Subcutaneous abdominal adipose tissue (tissue), 5 donors: ENCODE data around the gene RMDN3.

Experiments used
- H3K27ac ChIP-seq: one replicate; pipeline ENCODE4 v1.7.0; 2013; ENCODE audit warnings: low read depth, mild to moderate bottlenecking, inconsistent platforms, low read length, moderate library complexity
- H3K27me3 ChIP-seq, 5 donors: one replicate each; pipeline ENCODE4 v1.7.0; 2013; ENCODE audit warnings: low read length in 5 of 5, inconsistent platforms in 1 of 5; ENCODE audit not compliant: control insufficient read depth in 5 of 5, insufficient read depth in 4 of 5
- H3K36me3 ChIP-seq, 5 donors: one replicate each; pipeline ENCODE4 v1.7.0; 2013; ENCODE audit warnings: low read length in 5 of 5; ENCODE audit not compliant: control insufficient read depth in 5 of 5, insufficient read depth in 5 of 5
- H3K4me1 ChIP-seq, 5 donors: one replicate each; pipeline ENCODE4 v1.7.0; 2013; ENCODE audit warnings: low read length in 5 of 5, mild to moderate bottlenecking in 3 of 5, moderate library complexity in 1 of 5; ENCODE audit not compliant: control insufficient read depth in 5 of 5, insufficient read depth in 5 of 5
- H3K4me3 ChIP-seq, 5 donors: one replicate each; pipeline ENCODE4 v1.7.0; 2013; ENCODE audit warnings: low read length in 5 of 5, low read depth in 1 of 5
- H3K9ac ChIP-seq, 5 donors: one replicate each; pipeline ENCODE4 v1.7.0; 2013; ENCODE audit warnings: low read length in 5 of 5, mild to moderate bottlenecking in 4 of 5, moderate library complexity in 3 of 5
- H3K9me3 ChIP-seq, 5 donors: one replicate each; pipeline ENCODE4 v1.7.0; 2013; ENCODE audit warnings: low read length in 5 of 5; ENCODE audit not compliant: control insufficient read depth in 5 of 5
- donor health status: healthy.
- donor health status: healthy.
- donor health status: healthy.
- donor health status: healthy.
- donor health status: healthy.

The RMDN3 gene

DNA sequence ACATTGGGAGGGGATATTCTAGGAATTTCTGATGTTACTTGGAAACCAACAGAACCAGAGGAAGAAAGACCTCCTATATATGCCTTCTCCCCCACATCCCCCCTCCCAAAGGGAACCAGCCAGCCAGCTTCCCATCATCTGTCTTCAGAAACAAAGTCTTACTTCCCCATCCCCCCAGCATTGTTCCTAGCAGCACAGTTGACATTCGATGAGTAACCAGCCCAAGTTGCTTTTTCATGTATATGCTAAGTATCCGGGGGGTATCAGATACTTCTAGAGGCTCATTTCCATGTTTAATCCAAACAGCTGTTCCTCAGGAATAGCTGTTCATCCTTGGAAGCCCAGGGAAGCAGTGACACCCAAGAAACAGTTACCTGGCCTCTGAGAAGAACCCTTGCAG, 16.0 kb downstream of the RMDN3 start:
- Histone ChIP-seq H3K27ac (no peak overlapping the region), H3K9ac (no peak overlapping the region), H3K9me3 (no peaks in the 10 kb centered on the region), H3K36me3 (peaks cover 26 to 81% (median 64%) of the 10 kb centered on the region in 5 donors), H3K27me3 (no peaks in the 10 kb centered on the region), H3K4me1 (peaks cover 0 to 16% (median 7%) of the 10 kb centered on the region in 5 donors), H3K4me3 (no peak overlapping the region)

DNA sequence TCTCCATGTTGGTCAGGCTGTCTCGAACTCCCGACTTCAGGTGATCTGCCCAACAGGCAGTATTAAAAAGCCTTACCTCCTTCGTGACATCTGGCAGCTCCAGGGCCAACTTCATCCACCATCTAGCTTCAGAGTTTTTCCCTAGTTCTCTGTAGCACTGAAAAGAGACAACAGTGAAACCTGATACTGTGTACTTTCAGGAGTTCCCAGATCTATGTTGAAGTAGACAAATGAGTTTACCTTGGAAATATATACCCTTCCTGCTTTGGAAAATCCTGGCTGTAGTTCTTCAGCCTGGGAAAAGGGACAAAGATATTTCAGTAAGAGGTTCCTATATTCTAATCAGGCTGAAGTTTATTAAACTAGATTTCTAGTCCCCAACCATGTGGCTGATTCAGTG, 18.0 kb downstream of the RMDN3 start:
- Histone ChIP-seq H3K9ac (no peak overlapping the region), H3K27me3 (no peaks in the 10 kb centered on the region), H3K36me3 (peaks cover 26 to 66% (median 59%) of the 10 kb centered on the region in 5 donors), H3K4me3 (no peak overlapping the region), H3K9me3 (no peaks in the 10 kb centered on the region), H3K27ac (no peak overlapping the region), H3K4me1 (peaks cover 0 to 7% (median 0%) of the 10 kb centered on the region in 5 donors)

- no peak overlapping the region for H3K4me3 ChIP-seq
- H3K9me3 ChIP-seq: no peaks in the 10 kb centered on the region
- no peaks in the 10 kb centered on the region for H3K27me3 ChIP-seq
These were observed 18.5 kb downstream of the RMDN3 start for GRCh38 chr15:40736575-40736974.

DNA sequence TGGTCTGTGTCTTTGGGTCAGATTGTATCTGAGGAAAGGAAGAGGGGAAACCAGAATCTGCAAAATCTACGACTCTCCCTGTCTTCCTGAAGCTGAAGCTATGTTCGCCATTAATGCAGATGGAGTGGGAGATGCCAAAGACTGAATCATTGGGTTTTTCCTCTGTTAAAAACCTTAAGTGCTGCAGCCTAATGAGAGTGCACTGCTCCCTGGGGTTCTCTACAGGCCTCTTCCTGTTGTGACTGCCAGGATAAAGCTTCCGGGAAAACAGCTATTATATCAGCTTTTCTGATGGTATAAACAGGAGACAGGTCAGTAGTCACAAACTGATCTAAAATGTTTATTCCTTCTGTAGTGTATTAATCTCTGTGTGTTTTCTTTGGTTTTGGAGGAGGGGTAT, 24.0 kb downstream of the RMDN3 start:
- peak overlapping the region; percentile 35 for H3K27ac ChIP-seq
- H3K27me3 ChIP-seq: no peaks in the 10 kb centered on the region
- no peaks in the 10 kb centered on the region for H3K9me3 ChIP-seq
- no peak overlapping the region for H3K4me3 ChIP-seq
- H3K4me1 ChIP-seq: peaks cover 0 to 15% (median 0%) of the 10 kb centered on the region in 5 donors
- H3K9ac ChIP-seq: peak overlapping the region in 1 of 5 donors; percentile 6
- peaks cover 7 to 27% (median 21%) of the 10 kb centered on the region in 5 donors for H3K36me3 ChIP-seq

More at GRCh38 chr15:40736575-40736974, 18.5 kb downstream of the RMDN3 start:
- Histone ChIP-seq H3K36me3 (peaks cover 26 to 68% (median 59%) of the 10 kb centered on the region in 5 donors), H3K9ac (no peak overlapping the region), H3K27ac (no peak overlapping the region), H3K4me1 (peaks cover 0 to 7% (median 0%) of the 10 kb centered on the region in 5 donors)

GRCh38 chr15:40723919-40724318, 31.1 kb downstream of the RMDN3 start:
- no peak overlapping the region for H3K4me3 ChIP-seq

DNA sequence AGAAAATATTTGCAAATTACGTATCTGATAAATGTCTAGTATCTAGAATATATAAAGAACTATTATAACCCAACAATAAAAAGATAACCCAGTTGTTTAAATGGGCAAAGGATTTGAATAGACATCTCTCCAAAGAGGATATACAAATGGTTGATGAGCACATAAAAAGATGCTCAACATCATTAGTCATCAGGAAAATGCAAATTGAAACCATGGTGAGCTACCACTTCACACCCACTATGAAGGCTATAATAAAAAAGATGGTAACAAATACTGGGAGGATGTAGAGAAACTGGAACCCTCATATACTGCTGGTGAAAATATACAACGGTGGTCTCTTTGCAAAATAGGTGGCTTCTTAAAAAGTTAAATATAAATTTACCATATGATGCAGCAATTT, 32.1 kb downstream of the RMDN3 start:
- H3K9me3 ChIP-seq: no peaks in the 10 kb centered on the region
- H3K9ac ChIP-seq: no peak overlapping the region
- no peak overlapping the region for H3K4me3 ChIP-seq
- H3K4me1 ChIP-seq: no peaks in the 10 kb centered on the region
- no peak overlapping the region for H3K27ac ChIP-seq
- H3K36me3 ChIP-seq: no peaks in the 10 kb centered on the region
- H3K27me3 ChIP-seq: no peaks in the 10 kb centered on the region

More at GRCh38 chr15:40723919-40724318, 31.1 kb downstream of the RMDN3 start:
- no peaks in the 10 kb centered on the region for H3K4me1 ChIP-seq
- H3K27me3 ChIP-seq: no peaks in the 10 kb centered on the region
- no peak overlapping the region for H3K9ac ChIP-seq
- no peak overlapping the region for H3K27ac ChIP-seq
- H3K36me3 ChIP-seq: no peaks in the 10 kb centered on the region
- H3K9me3 ChIP-seq: no peaks in the 10 kb centered on the region

DNA sequence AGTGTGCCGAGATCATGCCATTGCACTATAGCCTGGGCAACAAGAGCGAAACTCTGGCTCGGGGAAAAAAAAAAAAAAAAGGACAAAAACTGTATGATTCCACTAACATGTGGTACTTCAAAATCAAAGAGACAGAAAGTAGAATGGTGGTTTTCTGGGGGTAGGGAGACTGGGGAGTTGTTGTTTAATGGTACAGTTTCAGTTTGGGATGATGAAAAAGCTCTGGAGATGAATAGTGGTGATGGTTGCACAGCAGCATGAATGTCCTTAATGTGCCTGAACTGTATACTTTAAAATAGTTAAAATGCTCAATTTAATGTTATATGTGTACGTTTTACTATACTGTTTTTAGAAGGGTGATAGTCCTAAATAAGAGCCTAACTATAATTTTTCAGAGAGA, 32.7 kb downstream of the RMDN3 start:
- Histone ChIP-seq H3K4me3 (no peak overlapping the region), H3K4me1 (no peaks in the 10 kb centered on the region), H3K27ac (no peak overlapping the region), H3K27me3 (no peaks in the 10 kb centered on the region), H3K9me3 (no peaks in the 10 kb centered on the region), H3K36me3 (no peaks in the 10 kb centered on the region), H3K9ac (no peak overlapping the region)

DNA sequence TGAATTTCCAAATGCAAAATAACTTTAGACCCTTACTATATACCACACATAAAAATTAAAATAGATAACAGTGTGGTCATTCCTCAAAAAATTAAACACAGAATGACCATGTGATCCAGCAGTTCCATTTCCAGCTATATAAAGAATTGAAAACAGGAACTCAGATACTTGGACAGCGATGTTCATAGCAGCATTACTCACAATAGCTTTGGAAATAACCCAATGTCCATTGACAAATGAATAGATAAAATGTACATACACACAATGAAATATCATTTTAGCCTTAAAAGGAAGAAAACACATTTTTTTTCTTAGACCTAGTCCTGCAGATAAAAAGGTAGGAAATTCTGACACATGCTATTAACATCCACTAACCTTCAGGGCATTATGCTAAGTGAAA, 33.4 kb downstream of the RMDN3 start:
- no peak overlapping the region for H3K9ac ChIP-seq
- no peaks in the 10 kb centered on the region for H3K36me3 ChIP-seq
- H3K9me3 ChIP-seq: no peaks in the 10 kb centered on the region
- H3K4me3 ChIP-seq: no peak overlapping the region
- no peak overlapping the region for H3K27ac ChIP-seq
- no peaks in the 10 kb centered on the region for H3K27me3 ChIP-seq
- no peaks in the 10 kb centered on the region for H3K4me1 ChIP-seq

GRCh38 chr15:40716165-40716564, 38.9 kb downstream of the RMDN3 start:
- H3K4me3 ChIP-seq: no peak overlapping the region
- no peak overlapping the region for H3K27ac ChIP-seq
- no peak overlapping the region for H3K9ac ChIP-seq
- no peaks in the 10 kb centered on the region for H3K36me3 ChIP-seq
- H3K9me3 ChIP-seq: no peaks in the 10 kb centered on the region
- H3K27me3 ChIP-seq: no peaks in the 10 kb centered on the region
- H3K4me1 ChIP-seq: no peaks in the 10 kb centered on the region

- Histone ChIP-seq H3K9ac (no peak overlapping the region), H3K9me3 (no peaks in the 10 kb centered on the region), H3K27me3 (no peaks in the 10 kb centered on the region), H3K4me1 (no peaks in the 10 kb centered on the region), H3K36me3 (no peaks in the 10 kb centered on the region), H3K27ac (no peak overlapping the region), H3K4me3 (no peak overlapping the region)
These were observed 40.9 kb downstream of the RMDN3 start for GRCh38 chr15:40714144-40714543.

GRCh38 chr15:40706121-40706520, 48.9 kb downstream of the RMDN3 start:
- H3K4me1 ChIP-seq: no peaks in the 10 kb centered on the region
- no peaks in the 10 kb centered on the region for H3K36me3 ChIP-seq
- H3K27me3 ChIP-seq: no peaks in the 10 kb centered on the region
- H3K4me3 ChIP-seq: no peak overlapping the region
- no peaks in the 10 kb centered on the region for H3K9me3 ChIP-seq
- no peak overlapping the region for H3K27ac ChIP-seq
- no peak overlapping the region for H3K9ac ChIP-seq
